GM10266 (cell line): Measurements from ENCODE around the gene CCDC186.

ENCODE experiments used
- DNase-seq: peaks from one replicate; pipeline ENCODE4 v3.0.0; 2012; ENCODE audit errors: extremely low spot score
- CTCF ChIP-seq: IDR thresholded peaks from 2 replicates; pipeline ENCODE4 v1.5.1; 2012; ENCODE audit warnings: mild to moderate bottlenecking, low read depth; ENCODE audit not compliant: control insufficient read depth, insufficient read depth; ENCODE audit errors: missing control alignments

The CCDC186 gene

DNA sequence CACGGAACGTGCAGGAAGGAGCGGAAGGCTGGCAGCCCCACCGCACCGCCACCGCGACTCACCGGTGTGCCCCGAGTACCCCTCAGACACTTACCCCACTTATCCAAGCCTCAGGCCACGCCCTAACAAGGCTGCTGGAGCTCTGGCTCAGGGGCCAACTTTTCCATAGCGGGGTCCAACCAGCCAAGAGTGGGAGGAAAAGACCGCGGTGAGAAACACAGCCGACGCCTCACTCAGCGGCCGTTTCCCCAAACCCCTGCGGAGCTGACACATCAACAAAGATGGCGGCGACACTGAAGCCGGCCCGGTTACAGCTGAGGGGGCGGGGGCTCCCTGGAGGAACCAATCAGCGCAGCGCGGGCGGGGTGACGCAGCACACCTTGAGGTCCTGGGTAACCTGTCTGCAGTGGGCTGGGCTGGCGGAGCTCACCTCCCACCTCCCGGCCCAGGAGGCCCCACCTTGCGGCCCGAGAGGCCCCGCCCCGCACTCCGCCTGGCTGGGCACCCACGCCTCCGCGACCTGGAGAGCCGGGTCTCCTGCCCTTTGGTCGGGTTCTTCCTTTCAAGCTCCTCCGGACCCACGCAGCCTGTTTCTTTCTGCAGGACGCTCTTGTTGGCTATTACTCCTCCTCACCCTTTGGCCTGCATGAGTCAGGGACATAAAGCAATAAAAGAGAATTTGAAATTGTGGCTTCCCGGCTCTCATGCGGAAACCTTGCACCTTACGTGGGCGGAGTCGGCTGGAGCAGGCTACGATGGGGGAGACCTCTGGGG lies at the start of gene CCDC186:
Gene CCDC186, minus strand, starts transcription at position 283 of the 774 bp plus-strand sequence. CDS start 10,935 bp downstream, outside the sequence.
- DNase-seq: peak; percentile 95
- TF ChIP-seq CTCF: no peak

DNA sequence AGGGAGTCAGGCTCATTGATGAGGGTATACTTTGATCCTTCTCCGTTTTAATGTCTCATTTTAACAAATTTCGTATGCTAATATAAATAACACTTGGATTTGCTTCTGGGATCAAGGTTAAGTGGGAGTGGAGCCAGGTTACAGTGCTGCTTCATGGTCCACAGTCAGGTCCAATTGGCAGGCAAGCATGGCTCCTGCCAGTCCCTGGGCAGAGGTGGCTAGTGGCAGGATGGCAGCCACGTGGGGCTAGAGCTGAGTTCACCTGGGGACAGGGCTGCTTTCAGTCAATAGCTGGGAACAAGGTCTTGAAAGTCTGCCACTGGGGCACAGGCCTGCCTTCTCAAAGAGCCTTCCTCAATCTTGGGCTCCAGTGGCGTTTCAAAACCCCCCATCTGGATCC lies 49.1 kb upstream of the CCDC186 start:
- no peak for DNase-seq
- TF ChIP-seq CTCF: no peak

GRCh38 chr10:114221235-114221634 lies 47.2 kb upstream of the CCDC186 start:
- DNase-seq: no peak
- TF ChIP-seq CTCF: no peak

DNA sequence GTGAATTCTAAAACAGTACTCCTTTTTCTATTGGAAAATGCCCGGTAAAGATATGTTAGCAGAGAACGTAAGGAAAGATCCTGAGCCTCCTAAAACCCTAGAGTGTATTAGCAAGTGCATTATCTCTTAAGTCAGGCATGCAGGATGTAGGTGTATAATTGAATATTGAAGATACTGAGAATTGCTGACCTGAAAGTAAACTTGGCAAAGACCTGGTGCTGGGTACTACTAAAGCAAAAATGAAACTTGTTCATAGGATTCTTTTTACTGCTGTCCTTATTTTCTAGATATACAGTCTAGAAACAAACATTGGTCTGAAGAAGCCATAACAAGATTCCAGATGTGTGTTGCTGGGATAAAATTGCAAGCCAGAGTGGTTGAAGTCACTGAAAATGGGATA lies 46.3 kb upstream of the CCDC186 start:
- DNase-seq: no peak
- TF ChIP-seq CTCF: no peak

- no peak for TF ChIP-seq CTCF
- DNase-seq: no peak
Observed at GRCh38 chr10:114215033-114215432, 41.0 kb upstream of the CCDC186 start.

DNA sequence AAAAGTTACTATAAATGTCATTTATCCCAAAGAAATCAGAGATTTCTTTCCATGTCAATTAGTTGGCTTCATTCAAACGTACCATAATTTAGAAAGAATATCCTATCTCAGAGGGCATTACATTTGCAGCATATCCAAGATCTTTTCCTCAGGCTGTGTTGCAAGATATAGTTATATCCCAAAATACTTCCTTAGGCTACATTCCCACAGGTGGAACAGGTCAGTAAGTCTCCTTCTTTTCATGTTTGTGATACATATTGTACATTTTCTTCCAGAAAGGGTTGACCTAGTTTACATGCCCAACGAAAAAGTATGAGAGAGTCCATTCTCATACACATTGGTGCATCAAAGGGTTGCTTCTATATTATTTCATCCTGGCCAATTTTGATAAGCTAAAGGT lies 38.1 kb upstream of the CCDC186 start:
- no peak for TF ChIP-seq CTCF
- DNase-seq: no peak

- DNase-seq: no peak
- no peak for TF ChIP-seq CTCF
Observed at GRCh38 chr10:114208351-114208750, 34.3 kb upstream of the CCDC186 start.
